Heart left ventricle (tissue), 13 donors: Measurements from ENCODE around the gene FOXP1.

ENCODE experiments used
- CTCF ChIP-seq, 12 donors: fragments of 200-600 bp; sonication (generic) in 4 of 12; IDR thresholded peaks; one replicate each; pipeline versions ENCODE4 v1.5.0 to v1.8.0; 2018 to 2022; ENCODE audit warnings: antibody characterized with exemption in 12 of 12, mild to moderate bottlenecking in 5 of 12
- POLR2A ChIP-seq, 2 donors: fragments of 450-650 bp; IDR thresholded peaks; one replicate each; pipeline ENCODE4 v1.6.1; 2017; ENCODE audit warnings: antibody characterized with exemption in 2 of 2, mild to moderate bottlenecking in 2 of 2, moderate library complexity in 2 of 2
- donor health status: ischemic (EF 13 %, LVEDD 7.1; RV severe dilation, severe dysfunction).
- donor health status: DM: no; HTN: yes; CAD: no.
- donor health status: DM: no; HTN: no; CAD: no.
- donor health status: ischemic (EF 25% LVEDD 6.9; RV normal size, moderate dysfunction).
- donor health status: ischemic (EF 25% LVEDD 5.7; RV mildly dilated, moderate dysfunction).
- donor health status: ischemic (EF 35%, LVEDD 5.7; RV mildly dilated, moderate dysfunction).
- donor health status: nonischemic (EF 11% LVEDD 7.7; RV severe dilation, severe dysfunction).
- donor health status: DM: yes; HTN: yes; CAD: no.
- donor health status: PGD.
- donor health status: ischemic (EF 29% LVEDD 5.4; RV normal size, mild dysfunction).
- donor health status: nonischemic (EF 23%, LVEDD 6.1; RV moderate dilation, normal function).

GRCh38 chr3:71453319-71453718 is 130.2 kb downstream of the FOXP1 start:
- no peak for TF ChIP-seq CTCF (IDR thresholded peaks at IDR 0.05)
- no peak for TF ChIP-seq POLR2A (IDR thresholded peaks at IDR 0.05)
